GM19328 (cell line): ENCODE results near the gene RHOD.

ENCODE experiments used
- ATAC-seq: cut with Tn5 transposase; IDR thresholded peaks from one replicate; pipeline ENCODE4 v1.9.1; 2021; ENCODE audit warnings: mild to moderate bottlenecking, moderate library complexity; ENCODE audit not compliant: unreplicated experiment

The RHOD gene

DNA sequence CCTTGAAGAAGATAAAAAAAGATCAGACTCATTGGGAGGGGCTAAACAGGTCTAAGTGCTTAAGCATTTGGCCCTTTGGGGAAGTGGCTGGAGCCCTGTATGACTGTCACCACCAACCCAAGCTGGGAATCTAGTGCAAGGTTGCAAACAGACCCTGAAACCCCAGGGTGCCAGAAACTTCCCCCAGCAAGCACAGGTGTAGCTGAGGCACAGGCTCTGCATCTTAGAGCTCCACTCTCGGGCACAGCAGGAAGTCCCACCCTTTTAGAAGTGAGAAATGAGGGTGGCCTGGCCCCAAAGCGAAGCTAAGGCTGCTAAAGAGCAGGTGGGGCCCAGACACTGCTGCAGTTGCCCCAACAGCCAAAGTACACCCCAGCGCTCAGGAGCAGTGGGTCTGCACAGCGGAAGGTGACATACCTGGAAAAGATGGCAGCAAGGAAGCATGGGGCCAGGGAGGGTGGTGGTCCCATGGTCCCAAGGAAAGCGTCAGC lies 56.6 kb downstream of the RHOD start:
- no peak for ATAC-seq

DNA sequence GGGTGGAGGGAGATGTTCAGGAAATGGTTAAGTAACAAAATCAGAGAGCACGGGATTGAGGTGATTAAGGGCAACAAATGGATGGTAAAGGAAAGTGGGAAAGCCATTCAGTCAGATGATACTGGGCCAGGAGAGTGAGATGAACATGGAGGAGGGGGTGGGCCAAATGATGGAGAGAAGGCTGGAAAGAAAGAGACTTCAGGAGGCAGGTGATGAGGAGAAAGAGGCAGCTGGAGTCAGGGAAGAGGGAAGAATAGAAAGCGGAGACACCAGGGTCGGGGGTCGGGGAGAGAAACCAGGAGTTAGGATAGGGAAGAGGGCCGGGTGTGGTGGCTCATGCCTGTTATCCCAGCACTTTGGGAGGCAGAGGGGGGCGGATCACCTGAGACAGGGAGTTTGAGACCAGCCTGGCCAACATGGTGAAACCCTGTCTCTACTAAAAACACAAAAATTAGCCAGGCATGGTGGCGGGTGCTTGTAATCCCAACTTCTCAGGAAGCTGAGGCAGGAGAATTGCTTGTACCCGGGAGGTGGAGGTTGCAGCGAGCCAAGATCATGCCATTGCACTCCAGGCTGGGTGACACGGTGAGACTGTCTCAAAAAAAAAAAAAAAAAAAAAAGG lies 57.7 kb downstream of the RHOD start:
- no peak for ATAC-seq

DNA sequence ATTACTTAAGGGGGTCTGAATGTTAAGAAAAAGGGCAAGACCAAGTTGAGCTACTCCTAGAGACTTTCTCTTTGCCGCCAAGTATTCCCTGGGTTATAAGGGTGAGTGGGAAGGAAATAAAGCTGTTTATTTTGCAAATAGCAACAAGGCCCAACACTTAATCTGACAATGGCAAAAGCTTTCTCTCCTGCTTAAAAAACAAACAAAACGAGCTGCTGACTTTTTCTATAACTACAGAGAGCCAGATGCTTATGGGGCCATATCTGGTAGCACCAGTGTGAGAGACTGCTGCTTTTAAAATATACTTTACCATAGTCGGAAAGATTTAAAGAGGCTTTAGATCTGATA lies 60.1 kb downstream of the RHOD start:
- ATAC-seq = no peak

DNA sequence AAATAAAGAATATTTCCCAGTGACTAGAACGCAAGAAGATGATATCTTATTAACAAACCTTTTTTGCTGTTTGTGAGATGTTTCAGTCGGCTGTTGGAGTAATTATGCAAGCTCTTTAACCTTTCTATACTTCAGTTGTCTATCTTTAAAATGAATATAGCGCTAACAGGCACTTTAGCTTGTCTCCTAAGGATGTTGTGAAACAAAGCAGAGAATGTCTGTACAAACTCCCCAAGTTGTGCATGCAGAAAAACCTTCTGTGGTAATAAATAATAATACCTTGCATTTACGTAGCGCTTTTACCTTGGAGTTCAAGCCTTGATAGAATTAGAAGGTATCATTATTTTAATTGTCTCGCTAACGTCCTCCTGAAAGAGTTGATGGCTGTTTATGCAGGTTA lies 60.5 kb downstream of the RHOD start:
- no peak for ATAC-seq

DNA sequence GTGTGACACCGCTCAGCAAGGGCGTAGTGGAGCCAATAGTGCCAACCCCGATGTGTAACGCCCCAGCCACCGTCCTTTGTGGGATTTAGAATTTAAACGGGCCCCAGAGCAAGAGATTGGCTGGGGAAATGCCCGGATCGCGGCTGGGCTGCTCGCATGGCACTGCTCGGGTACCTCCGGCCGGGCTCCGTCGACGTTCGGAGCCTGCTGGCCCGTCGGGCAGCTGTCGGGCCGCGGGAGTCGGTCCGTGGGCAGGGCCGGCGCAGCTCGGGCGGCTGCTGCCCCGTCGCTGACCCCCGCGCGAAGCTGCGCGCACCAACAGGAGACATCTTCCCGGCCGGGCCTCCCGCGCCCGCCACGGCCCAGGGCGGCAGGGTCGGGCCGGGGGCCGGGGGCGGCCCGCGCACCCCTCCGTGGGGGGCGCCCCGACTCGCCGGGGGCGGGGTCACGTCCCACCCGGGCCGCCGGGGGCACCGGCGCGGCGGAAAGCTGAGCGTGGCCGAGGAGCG lies 61.1 kb downstream of the RHOD start:
- no peak for ATAC-seq

DNA sequence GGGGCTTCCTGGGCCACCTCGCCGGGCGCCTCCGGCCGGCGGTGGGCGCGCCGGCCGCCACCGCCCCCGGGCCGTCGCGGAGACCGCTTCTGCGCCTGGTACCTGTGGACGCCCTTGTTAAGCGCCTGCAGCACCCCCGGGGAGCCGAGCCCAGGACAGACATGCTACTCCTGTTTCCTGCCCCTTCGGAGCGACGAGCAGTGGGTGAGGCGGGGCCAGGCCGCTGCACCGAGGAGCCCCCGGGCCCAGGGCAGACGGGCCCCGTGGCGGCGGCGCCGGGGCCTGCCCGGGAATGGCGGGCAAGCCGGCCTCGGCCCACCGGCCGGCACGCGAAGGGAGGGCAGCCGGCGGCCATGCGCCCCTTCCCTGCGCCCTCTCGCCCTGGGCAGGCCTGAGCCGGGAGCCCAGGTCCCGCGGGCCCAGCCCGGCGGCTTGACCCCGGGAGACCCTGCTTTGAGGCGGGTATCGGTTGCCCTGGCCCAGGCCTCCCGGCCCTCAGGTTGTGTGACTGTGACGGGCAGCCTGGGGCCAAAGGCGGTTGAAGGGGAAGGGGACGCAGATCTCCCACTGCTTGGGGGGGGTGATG lies 61.6 kb downstream of the RHOD start:
- peak; percentile 14 for ATAC-seq

DNA sequence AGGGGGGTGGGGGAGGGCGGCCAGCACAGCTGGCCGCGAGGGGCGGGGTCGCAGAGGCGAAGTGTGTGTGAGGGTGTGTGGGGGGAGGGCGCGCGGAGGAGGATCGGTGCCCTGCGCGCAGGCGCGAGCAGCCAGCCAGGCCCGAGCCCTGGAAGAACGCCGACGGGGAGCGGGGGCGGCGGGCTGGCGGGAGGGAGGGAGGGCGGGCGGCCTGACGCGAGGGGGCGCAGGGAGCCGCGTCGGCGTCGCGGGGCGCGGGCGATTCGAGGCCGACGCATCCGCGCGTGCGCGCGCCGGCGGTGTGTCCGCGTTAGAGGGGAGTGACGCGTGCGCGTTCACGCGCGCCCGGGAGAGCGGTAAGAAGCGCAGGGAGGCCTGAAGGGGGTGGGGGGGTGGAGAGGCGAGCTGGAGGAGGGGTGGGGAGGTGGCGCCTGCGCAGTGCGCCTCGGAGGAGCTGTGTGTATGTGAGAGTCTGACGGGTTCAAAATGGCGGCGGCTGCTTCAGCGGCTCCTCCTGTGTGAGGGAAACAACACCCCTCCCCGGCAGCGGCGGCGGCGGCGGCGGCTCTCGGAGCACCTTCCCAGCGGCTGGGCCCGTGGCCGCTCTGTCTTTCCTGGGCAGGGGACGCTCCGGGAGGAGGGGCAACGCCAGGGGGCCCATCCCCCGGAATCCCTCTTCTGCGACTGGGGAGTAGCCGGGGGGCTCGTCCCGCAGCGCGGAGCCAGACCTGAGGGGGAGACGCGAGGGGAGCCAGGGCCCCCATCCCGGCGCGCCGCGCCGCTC lies 62.3 kb downstream of the RHOD start, which contains the start of gene KDM2A:
Gene KDM2A, plus strand, starts transcription at position 463 of the 784 bp plus-strand sequence. CDS start 2,054 bp downstream, outside the sequence.
- peak; percentile 65 for ATAC-seq

DNA sequence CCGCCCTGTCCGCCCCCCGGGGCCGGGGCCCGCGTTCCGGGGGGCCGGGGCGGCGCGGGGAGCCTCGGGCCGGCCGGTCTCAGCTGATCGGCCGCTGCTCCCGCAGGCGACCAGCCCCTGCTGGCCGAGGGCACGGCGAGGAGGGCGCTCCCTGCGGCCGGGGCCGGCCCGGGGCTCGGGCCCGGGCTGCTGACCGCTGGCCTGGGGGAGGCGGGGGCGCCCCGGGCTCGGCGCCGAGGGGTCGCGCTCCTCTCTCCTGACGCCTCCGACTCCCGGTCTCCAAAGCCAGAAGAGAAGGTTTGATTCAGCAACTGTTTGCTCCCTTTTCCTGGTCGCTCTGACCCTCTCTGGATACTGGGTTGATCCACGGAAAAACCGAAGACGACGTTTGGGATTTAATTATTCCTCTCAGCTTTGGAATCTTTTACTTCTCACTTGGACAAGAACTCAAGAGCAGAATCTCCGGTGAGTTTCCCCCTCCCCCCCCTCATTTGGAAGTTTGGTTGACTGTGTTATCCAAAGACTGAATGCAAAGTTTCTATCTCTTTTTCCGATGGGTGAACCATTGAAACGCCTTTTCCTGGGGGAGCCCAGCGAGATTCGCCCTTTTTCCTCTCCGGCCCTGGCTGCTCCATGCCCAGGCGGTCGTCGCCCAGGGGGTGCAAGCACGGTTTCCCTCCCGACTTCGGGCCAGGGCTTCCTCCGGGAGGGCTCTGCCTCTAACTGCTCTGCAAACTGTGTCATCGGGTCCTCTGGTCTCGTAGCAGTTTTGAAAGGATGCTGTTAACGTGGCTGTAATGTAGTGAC lies 63.1 kb downstream of the RHOD start:
- peak; percentile 13 for ATAC-seq

DNA sequence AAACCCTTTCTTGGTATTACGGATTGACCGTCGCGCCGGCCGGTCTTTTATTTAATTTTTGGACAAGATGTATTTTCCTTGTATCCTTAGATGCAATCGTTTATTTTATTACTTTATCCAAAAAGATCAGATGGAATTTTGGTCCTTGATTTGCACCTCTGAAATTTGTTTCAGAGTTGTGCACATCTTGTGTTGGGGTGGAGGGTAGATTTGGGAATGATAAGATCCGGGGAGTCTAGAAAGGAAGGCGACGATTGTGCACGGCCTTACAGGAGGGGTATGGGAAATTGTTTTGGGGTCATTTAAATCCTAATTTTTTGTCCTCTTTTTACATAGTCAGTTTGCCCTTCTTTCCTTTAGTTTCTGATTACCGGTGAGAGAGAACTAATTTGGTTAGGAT lies 63.8 kb downstream of the RHOD start:
- no peak for ATAC-seq

DNA sequence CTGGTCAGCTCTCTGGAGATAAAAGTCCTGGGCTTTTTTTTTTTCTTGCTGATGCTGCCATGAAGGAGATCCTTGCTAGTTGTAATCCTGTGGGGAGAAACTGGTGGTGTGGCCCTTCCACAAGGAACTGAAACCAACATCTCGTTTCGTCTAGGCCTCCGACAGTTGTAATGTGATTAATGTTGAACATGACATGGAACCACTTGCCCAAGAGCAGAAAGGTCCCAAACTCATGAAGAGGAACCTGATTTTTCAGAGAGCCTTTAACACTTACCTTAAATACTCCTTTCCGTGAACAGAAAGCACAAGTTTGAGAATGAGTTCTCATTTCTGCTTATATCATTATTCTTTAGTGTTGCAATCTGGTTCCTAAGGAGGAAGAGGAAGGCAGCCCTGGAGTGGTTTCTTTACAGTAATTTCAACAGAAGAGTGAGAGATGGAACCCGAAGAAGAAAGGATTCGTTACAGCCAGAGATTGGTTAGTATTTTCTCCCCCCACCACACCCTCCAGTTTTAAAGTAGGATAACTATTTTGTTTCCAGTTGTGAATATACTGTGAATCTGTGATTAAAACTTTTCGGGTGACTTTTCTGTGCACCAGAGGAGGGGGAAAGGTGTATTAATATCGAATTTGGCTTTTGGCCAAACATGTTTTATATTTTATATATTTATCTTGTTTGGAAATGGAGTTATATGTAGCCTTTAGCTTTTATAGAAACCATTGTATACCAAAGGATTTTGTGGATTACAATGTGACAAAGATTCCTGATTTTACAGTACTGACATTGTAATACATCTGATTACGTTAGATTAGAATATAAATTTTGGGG lies 64.4 kb downstream of the RHOD start:
- ATAC-seq = no peak
